PC-9 (cell line): ENCODE measurements around the gene CTIF. TPM values are rescaled to one million over a fixed set of nuclear protein-coding genes. Genes with fewer than 3 reads are reported as not detected.

Source experiments
- BruUV-seq: library from RNA; stranded (reverse); fragments of 400-500 nt; replicated peaks from 2 replicates; lab custom pipeline; 2021; lab: Mats Ljungman, UMichigan
- CTCF ChIA-PET: fragments of 300-600 bp; sonication (Branson Sonifier 250); formaldehyde crosslinking; loops from one replicate; lab custom pipeline; 2022; ENCODE audit warnings: antibody characterized with exemption; lab: Charles Lee
- POLR2A ChIA-PET: fragments of 300-600 bp; sonication (Branson Sonifier 250); formaldehyde crosslinking; loops from one replicate; lab custom pipeline; 2022; ENCODE audit warnings: antibody characterized with exemption; ENCODE audit not compliant: unreplicated experiment; lab: Charles Lee
- DNase-seq, 2 experiments: peaks; one replicate each; pipeline versions ENCODE4 v3.0.0 to v3.0.0-alpha.2; 2015 to 2022; ENCODE audit warnings: mixed read lengths in 1 of 2
- H2AFZ ChIP-seq: fragments of 200-600 bp; sonication (generic); 2 replicates; pipeline ENCODE4 v1.8.1; 2017; ENCODE audit warnings: antibody characterized with exemption
- H3F3A ChIP-seq: fragments of 200-600 bp; sonication (generic); 2 replicates; pipeline ENCODE4 v1.8.1; 2017; ENCODE audit warnings: antibody characterized with exemption, mild to moderate bottlenecking, low read depth; ENCODE audit not compliant: insufficient read depth
- H3K27ac ChIP-seq: fragments of 200-600 bp; sonication (generic); 2 replicates; pipeline ENCODE4 v1.6.1; 2016; ENCODE audit warnings: mixed run types
- H3K27me3 ChIP-seq: fragments of 200-600 bp; sonication (generic); 2 replicates; pipeline ENCODE4 v1.6.1; 2016; ENCODE audit warnings: low read depth, mixed run types; ENCODE audit not compliant: insufficient read depth
- H3K36me3 ChIP-seq: fragments of 200-600 bp; sonication (generic); 2 replicates; pipeline ENCODE4 v1.6.1; 2016; ENCODE audit warnings: low read depth, mixed run types
- H3K4me1 ChIP-seq: fragments of 200-600 bp; sonication (generic); replicated peaks from 2 replicates; pipeline ENCODE4 v1.6.1; 2016; ENCODE audit warnings: mixed run types; ENCODE audit not compliant: insufficient read depth
- H3K4me2 ChIP-seq: fragments of 200-600 bp; sonication (generic); 2 replicates; pipeline ENCODE4 v1.6.1; 2017; ENCODE audit warnings: mixed run types
- H3K4me3 ChIP-seq: fragments of 200-600 bp; sonication (generic); 2 replicates; pipeline ENCODE4 v1.6.1; 2016; ENCODE audit warnings: mixed run types
- H3K79me2 ChIP-seq: fragments of 200-600 bp; sonication (generic); 2 replicates; pipeline ENCODE4 v1.6.1; 2017; ENCODE audit warnings: low read depth, mixed run types
- H3K9me2 ChIP-seq: fragments of 200-600 bp; sonication (generic); 2 replicates; pipeline ENCODE4 v1.8.1; 2017; ENCODE audit warnings: mild to moderate bottlenecking; ENCODE audit not compliant: insufficient read depth
- H3K9me3 ChIP-seq: fragments of 200-600 bp; sonication (generic); 2 replicates; pipeline ENCODE4 v1.8.1; 2016; ENCODE audit warnings: low read depth; ENCODE audit not compliant: insufficient read depth
- H4K20me1 ChIP-seq: fragments of 200-600 bp; sonication (generic); 2 replicates; pipeline ENCODE4 v1.8.1; 2017; ENCODE audit not compliant: insufficient read depth
- EZH2 ChIP-seq: fragments of 200-600 bp; sonication (generic); IDR thresholded peaks from 2 replicates; pipeline ENCODE4 v1.8.0; 2017; ENCODE audit warnings: antibody characterized with exemption, low read depth
- intact Hi-C: fragments of 100-400 bp; cut with micrococcal nuclease; formaldehyde crosslinking; loops from one replicate; pipeline ENCODE4 v1.10.0; 2022; ENCODE audit not compliant: unreplicated experiment
- total RNA-seq: library from RNA; stranded (reverse); gene quantifications from 2 replicates; pipeline ENCODE4 v1.2.3, GENCODE V29; 2021
- TF ChIP-seq, protein P1 (sequence below): fragments of 200-600 bp; sonication (generic); conservative IDR thresholded peaks from 2 replicates; pipeline ENCODE4 v1.6.1; 2017; ENCODE audit warnings: mixed run types, antibody characterized with exemption, mild to moderate bottlenecking, moderate library complexity

CTIF gene
- total RNA-seq, 1 experiment from 2014 or later: 26.2 TPM

- no peaks in the 10 kb centered on the region for H3K9me3 ChIP-seq
- H4K20me1 ChIP-seq: no peaks in the 10 kb centered on the region
- no TSS peak for BruUV-seq
- no peaks in the 10 kb centered on the region for H3K36me3 ChIP-seq
- peaks cover 3% of the 10 kb centered on the region for H3K4me1 ChIP-seq
- no peaks in the 10 kb centered on the region for H3K27me3 ChIP-seq
- H3K9me2 ChIP-seq: no peaks in the 10 kb centered on the region
- no peak overlapping the region for H3K27ac ChIP-seq
- no peaks in the 10 kb centered on the region for H3K79me2 ChIP-seq
- H3F3A ChIP-seq: no peaks in the 10 kb centered on the region
- TF ChIP-seq, protein P1, sequence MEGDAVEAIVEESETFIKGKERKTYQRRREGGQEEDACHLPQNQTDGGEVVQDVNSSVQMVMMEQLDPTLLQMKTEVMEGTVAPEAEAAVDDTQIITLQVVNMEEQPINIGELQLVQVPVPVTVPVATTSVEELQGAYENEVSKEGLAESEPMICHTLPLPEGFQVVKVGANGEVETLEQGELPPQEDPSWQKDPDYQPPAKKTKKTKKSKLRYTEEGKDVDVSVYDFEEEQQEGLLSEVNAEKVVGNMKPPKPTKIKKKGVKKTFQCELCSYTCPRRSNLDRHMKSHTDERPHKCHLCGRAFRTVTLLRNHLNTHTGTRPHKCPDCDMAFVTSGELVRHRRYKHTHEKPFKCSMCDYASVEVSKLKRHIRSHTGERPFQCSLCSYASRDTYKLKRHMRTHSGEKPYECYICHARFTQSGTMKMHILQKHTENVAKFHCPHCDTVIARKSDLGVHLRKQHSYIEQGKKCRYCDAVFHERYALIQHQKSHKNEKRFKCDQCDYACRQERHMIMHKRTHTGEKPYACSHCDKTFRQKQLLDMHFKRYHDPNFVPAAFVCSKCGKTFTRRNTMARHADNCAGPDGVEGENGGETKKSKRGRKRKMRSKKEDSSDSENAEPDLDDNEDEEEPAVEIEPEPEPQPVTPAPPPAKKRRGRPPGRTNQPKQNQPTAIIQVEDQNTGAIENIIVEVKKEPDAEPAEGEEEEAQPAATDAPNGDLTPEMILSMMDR: no peak
- no peak for TF ChIP-seq EZH2
- ChIA-PET CTCF (no interaction called here), POLR2A (no interaction called here)
- H3K4me2 ChIP-seq: no peak overlapping the region
- H3K4me3 ChIP-seq: no peak overlapping the region
- intact Hi-C loops: no loop called here
- no peak for DNase-seq
- H2AFZ ChIP-seq: no peak overlapping the region
Measured at GRCh38 chr18:48698707-48699106, 159.9 kb downstream of the CTIF start.

DNA sequence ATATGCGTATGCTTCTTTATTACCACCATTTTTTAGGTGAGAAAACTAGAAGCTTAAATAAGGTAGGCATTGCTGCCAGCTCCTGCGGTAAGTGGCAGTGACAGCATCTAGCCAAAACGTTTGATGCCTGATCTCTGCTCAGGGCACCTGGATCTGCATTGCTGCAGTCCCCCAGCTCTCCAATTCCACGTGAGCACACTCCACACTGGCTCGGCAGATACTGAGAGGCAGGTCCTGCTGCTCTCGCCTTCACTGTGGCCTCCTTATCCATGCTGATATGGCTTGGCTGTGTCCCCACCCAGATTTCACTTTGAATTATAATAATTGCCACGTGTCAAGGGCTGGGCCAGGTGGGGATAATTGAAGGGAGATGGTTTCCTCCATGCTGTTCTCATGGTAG lies 160.9 kb downstream of the CTIF start:
- POLR2A ChIA-PET: no interaction called here
- Histone ChIP-seq H3F3A (no peaks in the 10 kb centered on the region), H3K36me3 (no peaks in the 10 kb centered on the region), H3K4me3 (no peak overlapping the region), H3K27me3 (no peaks in the 10 kb centered on the region), H3K27ac (no peak overlapping the region), H3K9me2 (no peaks in the 10 kb centered on the region), H2AFZ (no peak overlapping the region), H4K20me1 (no peaks in the 10 kb centered on the region), H3K4me1 (no peaks in the 10 kb centered on the region), H3K4me2 (no peak overlapping the region), H3K79me2 (no peaks in the 10 kb centered on the region), H3K9me3 (no peaks in the 10 kb centered on the region)
- CTCF ChIA-PET: no interaction called here
- TF ChIP-seq, protein P1: no peak
- TF ChIP-seq EZH2: no peak
- intact Hi-C loops: no loop called here
- BruUV-seq: no TSS peak
- no peak for DNase-seq

- intact Hi-C loops: no loop called here
- TF ChIP-seq, protein P1: no peak
- TF ChIP-seq EZH2: no peak
- H3K4me3 ChIP-seq: no peak overlapping the region
- H4K20me1 ChIP-seq: no peaks in the 10 kb centered on the region
- no peak overlapping the region for H3K27ac ChIP-seq
- no peak overlapping the region for H2AFZ ChIP-seq
- no peaks in the 10 kb centered on the region for H3K4me1 ChIP-seq
- H3K27me3 ChIP-seq: no peaks in the 10 kb centered on the region
- POLR2A ChIA-PET: no interaction called here
- H3F3A ChIP-seq: no peaks in the 10 kb centered on the region
- H3K4me2 ChIP-seq: no peak overlapping the region
- no peaks in the 10 kb centered on the region for H3K9me2 ChIP-seq
- no peaks in the 10 kb centered on the region for H3K79me2 ChIP-seq
- no peaks in the 10 kb centered on the region for H3K9me3 ChIP-seq
- no peaks in the 10 kb centered on the region for H3K36me3 ChIP-seq
- CTCF ChIA-PET: no interaction called here
- no peak for DNase-seq
- no TSS peak for BruUV-seq
Measured at GRCh38 chr18:48700446-48700845, 161.6 kb downstream of the CTIF start.
